ENCODE data around the gene GGA1.
A peak's percentile ranks its signal among the peaks of the same experiment; 100 is the strongest.

Gene GGA1

DNA sequence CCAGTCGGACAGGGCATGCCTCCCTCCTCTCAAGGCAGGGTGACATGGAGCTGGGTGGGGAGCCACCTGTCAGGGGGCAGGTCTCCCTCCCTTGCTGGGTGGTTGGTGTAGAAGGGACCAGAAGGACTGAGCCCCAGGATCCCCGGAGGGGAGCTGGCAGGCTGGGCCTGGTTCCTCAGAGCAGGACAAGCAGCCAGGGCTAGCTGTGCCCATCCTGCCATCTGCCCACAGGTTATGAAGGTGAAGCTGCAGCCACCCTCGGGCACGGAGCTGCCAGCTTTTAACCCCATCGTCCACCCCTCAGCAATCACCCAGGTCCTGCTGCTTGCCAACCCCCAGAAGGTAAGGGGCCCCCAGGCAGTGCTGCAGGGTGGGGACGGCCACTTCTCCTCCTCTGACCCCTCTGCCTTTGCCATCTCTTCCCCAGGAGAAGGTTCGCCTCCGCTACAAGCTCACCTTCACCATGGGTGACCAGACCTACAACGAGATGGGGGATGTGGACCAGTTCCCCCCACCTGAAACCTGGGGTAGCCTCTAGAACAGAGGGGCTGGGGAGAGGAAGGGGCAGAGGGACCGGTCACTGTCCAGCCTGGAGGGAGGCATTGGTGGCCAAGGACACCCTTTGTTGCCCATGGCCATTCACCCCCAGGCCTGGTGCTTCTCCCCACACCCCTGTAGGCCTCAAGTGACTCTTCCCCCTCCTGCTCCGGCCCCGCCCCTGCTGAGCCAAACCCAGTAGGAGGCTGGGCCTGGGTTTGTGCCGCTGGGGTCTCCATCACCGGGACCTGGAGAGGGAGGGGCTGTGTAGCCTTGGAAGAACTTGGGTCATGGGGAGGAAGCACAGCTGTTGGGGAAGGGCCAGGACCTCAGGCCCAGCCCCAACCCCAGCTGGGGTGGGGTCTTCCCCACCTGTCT is 23.8 kb downstream of the GGA1 start:
- DNase-seq, result no peak

DNA sequence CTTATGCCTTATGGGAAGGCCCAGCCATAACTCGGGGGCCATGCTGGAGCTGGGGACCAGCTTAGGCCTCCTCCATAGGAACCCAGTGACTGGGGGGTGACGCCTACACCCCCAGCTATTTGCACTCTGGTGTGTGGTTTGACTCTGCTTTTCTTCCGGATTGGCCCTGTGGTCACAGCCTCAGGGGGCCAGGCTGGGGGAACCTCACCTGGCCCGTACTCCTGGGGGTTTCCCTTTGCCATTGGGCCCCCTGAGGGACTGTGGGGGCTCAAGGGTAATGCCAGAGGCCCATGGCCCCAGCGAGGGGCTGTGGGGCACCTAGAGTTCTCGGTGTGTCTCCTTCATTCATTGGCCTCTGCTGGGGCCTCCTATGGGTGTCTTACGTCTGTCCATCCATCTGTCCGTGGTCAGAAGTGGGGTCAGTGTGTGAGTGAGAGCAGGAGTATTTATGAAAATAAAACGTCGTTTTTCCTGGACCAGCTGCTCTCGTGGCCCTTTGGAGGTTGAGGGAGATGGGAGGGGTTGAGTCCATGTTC is 24.5 kb downstream of the GGA1 start:
- DNase-seq, result no peak

DNA sequence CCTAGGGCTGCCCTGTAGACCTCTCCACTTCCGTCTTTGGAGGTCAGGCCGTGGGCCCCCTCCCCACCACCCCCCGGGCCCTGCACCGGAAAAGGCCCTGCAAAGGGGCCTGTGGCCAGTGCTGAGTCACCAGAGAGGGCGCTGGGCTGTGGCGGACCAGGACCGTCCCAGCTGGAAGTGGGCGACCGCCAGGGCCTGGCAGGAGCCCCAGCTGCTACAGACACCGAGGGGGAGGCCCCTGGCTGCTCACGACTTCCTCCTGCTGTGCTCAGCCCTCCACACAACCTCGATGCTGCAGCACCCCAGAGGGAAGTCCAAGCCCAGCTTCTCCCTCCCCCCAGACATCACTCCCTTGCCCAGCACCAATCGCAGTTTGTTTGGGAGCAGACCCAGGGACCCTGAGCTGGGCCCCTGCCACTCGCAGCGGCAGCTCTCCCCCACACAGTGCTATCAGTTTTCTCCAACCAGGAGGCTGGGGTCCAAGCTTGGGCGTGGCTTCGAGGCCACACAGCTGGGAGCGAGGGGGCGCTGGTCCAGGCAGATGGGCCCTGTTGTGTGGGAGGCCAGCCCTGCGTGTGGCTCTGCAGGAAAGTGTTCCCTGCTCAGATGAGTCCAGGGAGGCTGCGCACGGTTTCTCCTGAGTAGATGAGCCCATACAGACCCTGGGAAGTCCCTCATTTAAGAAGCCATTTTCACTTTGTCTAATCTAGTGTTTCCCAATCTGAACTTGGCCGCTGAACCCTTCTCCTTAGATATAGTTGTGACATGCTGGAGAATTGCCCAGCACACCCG is 25.2 kb downstream of the GGA1 start:
- peak in 3 of 6 experiments; percentile 13 to 35 (median 18) for DNase-seq

DNA sequence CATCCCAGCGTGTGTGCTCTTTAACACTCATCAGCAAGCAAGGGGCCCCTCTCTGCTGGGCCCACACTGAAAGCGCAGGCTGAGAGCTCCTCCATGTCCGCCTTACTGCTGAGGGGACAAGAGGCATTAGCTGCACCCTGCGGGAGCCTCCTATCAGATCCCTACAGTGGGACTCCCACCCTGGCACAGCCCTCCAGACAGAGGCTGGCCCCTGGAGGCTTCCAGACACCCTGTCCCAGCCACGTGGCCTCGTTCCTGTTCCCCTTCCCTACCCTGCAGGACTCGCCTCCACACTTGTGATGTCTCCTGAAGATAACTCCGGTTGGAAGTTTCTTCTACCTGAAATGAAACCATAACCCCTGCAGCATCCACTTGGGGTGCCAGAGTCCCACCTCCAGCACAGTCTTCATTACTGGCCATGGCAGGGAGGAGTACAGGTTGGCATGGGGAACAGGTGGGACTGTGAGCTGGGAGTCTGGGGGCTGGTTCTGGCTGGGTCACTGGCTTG is 25.8 kb downstream of the GGA1 start:
- peak in 1 of 6 experiments; percentile 15 for DNase-seq

DNA sequence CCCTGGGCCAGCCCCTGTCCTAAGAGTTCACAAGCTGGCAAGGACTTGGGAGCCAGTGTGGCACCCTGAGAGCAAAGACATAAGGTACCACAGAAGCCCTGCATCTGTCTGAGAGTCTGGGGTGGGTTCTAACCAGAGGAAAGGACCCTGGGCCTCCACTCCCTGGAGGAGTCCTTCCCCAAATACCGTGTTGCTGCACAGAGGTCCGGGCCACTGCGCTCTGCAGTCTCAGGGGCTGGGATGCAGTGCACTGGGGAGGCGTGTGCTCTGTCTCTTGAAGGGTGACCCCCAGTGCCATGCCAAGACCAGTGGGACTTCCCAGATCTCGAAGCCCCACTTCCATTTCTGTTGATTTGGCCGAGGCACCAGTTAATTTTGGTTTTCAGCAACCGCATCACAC is 26.5 kb downstream of the GGA1 start:
- DNase-seq, result no peak

DNA sequence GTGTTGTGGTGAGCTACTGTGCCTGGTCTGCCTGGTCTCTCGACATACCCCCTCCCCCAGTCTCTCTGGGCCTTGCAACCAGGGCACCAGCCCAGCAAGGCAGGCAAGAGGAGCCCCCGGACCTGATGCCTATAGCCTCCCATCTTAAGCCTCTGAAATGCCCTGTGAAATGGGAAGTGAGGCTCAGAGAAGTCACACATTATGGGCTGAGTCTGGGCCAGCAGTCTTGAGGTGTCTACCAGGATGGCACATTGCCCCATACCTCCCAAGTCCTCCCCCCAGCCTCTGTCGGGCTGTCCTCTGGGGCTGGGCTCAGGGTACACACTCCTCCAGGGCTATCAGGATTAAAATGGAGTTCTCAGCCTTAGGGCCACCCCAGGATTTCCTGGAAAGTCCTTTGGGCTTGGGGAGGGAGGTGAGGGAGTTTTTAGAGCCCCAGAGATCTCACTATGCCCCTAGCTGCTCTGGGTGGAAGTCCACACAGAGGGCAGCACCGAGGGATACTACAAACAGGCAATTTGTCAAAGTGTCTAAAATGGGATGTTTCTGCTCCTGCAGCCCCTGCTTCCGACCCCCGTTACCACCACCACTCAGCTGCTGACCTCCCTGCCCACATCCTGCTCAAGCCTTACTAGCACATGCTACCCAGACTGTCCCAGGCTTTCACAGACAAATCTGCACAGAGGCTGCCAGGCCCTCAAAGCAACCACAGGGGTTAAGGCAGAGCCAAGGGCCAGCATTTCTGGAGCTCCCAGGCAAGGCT is 27.7 kb downstream of the GGA1 start:
- peak in 1 of 6 experiments; percentile 19 for DNase-seq

DNA sequence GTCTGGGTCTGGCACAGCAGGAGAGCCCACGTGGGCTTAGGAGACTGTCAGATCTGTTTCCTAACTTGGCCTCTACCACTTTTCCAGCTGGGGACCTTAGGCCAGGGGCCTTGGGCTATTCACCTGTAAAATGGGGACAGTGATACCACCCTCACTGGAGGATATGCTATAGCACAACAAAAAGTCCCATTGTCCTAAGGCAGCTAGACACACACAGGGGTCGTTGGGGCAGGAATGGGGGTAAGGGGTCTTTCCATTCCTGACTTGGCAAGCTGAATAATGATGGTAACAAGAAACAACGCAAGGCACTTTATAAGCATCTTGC is 28.3 kb downstream of the GGA1 start:
- no peak for DNase-seq

DNA sequence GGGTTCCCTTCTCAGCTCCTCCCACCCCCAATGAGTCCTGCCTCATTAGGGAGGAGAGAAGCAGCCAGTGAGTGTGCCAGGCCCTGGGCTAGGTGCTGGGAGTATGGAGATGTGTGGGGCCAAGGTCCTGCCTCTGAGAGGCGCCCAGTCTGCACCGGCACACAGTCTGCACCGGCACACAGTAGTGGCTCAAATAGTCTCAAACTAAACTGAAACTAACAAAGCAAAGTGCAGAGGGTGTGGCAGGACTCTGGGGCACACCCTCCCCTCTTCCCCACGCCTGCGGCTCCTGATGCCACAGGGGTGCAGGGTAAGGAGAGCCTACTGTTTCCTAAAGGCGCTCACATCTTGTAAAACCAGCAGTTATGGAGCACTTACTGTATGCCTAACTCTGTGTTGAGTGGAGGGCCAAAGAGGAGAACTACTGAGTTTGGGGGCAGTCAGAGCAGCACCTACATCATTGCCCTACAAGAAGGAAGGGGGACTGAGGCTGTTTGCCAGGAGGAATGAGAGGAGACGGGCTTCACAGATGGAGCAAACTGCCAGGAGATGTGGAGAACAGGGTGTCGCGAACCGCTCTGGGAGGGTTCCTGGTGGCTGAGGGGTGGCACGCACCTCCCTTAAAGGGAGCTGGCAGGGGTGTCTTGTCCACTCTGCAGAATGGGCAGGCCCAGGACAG is 29.9 kb downstream of the GGA1 start:
- DNase-seq, result peak in 4 of 6 experiments; percentile 26 to 42 (median 34)

DNA sequence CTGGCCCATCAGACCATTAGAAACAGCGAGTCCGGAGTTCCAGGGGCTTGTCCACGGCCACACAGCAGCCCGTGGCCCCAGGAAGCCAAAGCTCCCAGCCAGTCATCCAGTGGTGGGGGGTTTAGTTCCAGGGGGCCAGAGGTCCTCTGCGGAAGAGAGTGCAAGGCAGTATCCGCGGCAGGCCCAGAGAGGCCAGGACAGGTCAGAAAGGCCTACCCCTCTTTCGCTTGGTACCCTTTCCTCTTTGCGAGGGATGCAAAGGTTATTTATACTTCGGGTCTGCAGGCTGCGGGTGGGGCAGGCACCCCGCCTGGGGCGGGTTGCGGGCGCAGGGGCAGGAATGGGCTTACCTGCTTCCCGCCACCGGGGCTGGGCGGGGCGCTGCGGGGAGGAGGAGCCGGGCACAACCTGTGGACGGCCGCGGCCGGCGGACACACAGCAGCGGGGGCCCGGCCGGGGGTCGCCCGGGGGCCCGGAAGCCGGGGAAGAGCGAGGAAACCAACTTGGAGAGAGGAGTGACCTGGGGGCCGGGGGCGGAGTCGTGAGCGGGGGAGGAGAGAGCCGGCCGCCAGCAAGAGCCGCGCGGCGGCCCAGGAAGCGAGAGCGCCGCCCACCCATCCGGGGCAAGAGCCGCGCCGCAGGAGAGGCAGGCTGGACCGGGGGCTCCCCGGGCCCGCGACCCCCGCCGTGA is 30.6 kb downstream of the GGA1 start, which contains the start of gene SH3BP1:
Gene SH3BP1 (plus strand): TSS at position 600 of the 691 bp plus-strand sequence. CDS start 119 bp downstream, outside the sequence.
- DNase-seq, result peak; percentile 24 to 54 (median 39)

DNA sequence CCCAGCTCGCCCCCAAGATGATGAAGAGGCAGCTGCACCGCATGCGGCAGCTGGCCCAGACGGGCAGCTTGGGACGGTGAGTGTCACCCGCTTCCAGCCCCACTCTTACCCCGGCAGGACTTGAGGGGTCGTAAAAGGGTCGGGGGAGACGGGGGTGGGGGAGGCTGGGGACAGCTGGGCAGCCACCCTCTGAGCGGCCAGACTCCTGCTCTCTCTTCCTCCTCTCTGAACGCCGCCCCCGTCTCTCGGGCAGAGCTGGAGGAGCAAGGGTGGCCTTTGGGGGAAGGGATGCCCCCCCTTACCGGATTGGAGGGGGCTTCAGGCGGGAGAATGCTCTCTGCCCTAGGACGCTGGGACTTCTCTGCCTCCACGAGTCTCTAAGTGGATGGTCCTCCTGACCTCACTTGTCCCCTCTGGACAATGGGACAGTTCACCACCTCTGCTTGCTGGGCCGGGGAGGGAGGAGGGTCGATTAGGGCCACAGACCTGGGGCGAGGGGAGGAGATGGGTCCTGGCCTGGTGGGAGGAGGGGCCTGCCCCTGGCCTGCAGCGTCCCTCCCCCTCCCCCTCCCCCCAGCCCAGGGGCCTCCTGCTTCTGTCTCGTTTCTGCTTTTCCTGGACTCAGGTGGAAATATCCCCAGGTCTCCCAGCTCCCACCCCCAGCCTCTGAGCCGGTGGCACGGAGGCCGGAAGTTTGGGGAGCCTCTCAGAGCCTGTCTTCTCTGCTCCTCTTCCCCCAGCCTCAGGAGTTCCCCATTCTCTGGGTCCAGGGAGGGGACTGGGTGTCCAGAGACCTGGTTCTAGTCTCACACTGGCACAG is 31.3 kb downstream of the GGA1 start:
- DNase-seq, result peak in 5 of 6 experiments; percentile 8 to 32 (median 28)

DNA sequence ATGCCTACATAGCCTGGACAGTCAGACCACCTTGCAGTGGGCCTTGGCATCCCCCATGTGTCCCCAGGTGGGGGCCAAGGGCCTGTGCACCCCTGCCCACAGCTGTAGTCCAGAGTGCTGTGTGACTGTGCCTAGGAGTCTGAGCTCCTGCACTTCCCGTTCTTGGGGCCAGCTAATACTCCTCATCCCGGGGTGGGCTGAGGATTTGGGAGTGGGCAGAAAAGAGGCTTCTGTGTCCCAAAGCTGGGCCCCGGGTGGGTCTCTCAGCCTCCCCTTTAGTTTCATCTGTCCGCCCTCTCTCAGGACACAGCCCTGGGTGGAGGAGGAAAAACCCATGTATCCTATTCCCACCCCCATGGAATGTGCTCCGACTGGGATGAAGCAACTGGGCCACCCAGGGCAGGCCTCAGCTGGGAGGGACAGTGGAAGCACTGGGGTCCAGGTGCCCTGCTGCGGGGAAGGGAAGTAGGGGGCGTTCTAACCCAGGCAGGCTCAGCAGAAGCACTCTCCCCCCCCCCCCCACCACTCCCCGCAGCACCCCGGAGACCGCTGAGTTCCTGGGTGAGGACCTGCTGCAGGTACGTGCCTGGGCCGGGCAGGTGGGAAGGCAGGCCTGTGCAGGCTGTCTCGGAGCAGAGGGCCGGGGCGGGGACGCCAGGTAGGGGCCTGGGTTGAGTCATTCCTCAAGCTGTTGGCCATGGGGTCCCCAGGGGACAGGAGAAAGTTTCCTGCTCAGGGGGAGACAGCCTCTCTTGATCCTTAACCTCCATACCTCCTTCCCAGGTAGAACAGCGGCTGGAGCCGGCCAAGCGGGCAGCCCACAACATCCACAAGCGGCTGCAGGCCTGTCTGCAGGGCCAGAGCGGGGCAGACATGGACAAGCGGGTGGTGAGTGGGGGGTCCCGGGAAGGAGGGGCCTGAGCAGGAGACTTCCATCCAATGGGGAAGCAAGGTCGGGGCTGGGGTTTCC is 32.2 kb downstream of the GGA1 start:
- DNase-seq, result peak; percentile 13 to 47 (median 41)

DNA sequence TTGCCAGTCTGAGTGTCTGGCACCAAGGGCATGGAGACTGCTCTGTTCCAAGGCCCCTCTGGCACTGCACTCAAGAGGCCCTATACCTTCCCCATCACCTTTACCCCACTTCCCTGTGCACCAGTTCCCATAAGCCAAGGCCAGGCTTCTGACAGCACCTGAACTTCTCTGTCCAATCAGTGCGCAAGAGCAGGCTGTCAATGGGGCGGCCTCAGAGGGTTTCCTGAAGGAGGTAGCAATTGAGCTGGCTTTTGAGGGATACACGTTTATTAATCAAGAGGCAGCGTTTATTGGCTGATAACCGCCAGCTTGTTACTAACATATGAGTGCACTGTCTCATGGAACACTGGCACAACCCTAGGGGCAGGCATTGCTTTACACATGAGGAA is 32.9 kb downstream of the GGA1 start:
- no peak for DNase-seq

DNA sequence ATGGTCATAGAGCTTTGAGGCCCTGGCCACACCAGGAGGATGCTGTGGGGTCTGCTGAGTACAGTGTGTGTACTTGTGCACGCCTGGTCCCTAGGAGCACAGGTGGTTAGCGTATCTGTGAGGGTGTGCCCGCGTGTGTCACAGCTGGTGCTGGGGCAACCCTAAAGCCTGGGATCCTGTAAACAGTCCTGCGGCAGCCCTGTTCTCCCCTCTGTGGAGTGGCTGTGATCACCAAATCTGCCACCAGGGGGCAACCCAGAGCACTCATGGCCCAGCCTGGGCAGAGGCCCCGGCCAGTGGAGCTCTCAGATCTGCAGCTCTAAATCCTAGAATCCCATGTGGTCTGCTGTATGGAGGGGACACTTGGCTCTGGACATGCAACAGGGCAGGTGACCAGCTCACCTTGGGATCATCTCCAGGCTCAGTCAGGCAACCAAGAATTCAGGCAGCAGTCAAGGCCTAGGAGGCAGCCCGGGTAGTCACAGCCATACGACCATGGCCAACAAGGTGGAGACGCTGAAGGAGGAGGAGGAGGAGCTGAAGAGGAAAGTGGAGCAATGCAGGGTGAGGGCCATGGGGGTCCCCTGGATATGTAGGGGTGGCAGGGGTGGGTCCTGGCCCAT is 34.7 kb downstream of the GGA1 start:
- peak; percentile 49 to 88 (median 80) for DNase-seq

DNA sequence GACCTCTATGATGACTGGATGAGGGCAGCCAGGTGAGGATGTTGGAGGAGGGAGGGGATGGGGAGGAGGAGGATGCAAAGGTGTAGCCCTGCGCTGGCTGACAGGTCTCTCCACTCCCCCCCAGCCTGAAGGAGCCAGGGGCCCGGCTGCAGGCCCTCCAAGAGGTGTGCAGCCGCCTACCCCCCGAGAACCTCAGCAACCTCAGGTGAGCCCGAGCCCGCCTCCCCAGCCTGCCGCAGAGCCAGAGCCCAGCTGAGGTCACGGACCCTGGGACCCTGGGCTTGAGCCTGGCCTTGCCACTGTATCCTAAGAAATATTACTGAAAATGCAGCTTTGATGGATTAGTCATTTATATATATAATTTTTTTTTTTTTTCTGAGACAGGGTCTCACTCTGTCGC is 38.7 kb downstream of the GGA1 start:
- DNase-seq, result no peak

DNA sequence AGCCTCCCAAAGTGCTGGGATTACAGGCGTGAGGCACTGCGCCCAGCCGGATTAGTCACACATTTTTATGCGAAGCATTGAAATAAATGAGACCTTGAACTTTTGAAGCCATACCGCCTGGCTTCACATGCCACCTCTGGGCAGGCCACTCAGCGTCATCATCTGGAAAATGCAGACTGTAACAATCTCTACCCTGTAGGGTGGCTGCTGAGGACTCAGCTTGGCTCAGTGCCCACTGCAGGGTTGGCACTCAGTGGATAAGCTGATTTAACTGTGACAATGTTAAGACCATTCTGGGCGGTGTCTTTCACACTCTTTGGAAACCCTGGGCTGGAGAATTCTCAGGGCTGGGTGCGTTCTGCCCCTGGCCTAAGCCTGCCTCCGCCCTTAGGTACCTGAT is 39.3 kb downstream of the GGA1 start:
- no peak for DNase-seq

DNA sequence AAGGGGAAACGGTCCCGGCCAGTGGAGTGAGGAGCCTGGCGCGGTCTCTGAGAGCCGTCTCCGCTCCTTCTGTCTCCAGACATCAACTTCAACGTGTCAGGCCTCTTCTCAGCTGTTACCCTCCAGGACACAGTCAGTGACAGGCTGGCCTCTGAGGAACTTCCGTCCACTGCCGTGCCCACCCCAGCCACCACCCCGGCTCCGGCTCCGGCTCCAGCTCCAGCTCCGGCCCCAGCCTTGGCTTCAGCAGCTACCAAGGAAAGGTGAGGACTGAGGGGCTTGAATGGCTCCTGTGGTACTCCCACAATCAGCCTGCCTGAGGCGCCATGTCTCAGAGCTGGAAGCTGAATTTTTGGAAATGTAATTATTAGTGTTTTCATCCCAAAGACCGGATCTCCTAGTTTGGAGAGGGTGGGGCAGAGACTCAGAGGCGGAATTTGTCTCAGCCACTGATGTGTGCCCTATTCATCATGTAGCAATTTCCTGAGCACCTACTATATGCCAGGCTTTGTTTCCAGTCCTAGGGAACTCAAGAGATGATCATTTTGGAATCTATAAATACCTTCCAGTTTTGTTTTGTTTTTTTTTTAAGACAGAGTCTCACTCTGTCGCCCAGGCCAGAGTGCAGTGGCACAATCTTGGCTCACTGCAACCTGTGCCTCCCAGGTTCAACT is 42.0 kb downstream of the GGA1 start:
- no peak for DNase-seq

DNA sequence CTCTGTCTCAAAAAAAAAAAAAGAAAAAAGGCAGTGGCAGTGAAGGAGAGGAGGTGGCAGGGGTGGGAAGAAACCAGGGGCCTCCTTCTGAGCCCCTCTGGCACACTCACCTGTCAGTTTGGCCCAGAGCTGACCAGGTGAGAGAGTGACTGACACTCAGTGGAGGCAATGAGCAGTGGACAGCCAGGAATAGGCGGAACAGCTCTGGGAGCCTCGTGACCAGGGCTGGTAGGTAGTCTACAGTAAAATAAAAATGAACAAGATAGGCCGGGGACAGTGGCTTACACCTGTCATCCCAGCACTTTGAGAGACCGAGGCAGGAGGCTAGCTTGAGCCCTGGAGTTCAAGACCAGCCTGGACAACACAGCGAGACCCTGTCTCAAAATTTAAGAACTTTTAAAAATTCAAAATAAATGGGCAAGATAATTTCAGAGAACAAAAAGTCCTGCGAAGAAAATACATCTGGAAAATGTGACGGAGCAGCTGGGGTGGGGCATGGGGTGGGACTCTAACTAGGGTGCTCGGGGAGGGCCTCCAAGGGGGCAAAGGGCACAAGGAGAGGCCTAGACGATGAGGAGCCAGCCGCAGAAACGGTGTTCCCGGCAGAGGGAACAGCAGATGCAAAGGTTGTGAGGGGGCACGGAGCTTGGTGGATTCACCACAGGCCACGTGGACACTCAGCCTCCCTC is 46.1 kb downstream of the GGA1 start:
- DNase-seq, result no peak

DNA sequence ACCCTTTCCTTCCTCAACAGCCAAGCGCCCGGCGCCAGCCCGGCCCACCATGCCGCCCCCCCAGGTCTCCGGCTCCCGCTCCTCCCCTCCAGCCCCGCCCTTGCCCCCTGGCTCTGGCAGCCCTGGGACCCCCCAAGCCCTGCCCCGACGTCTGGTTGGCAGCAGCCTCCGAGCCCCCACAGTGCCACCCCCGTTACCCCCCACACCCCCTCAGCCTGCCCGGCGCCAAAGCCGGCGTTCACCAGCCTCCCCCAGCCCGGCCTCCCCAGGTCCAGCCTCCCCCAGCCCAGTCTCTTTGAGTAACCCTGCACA is 46.6 kb downstream of the GGA1 start:
- no peak for DNase-seq
